Measurements from ENCODE around the gene FBH1. TPM values are rescaled to one million over a fixed set of nuclear protein-coding genes. Genes with fewer than 3 reads are reported as not detected.
"Not testable (repeated sequence)": the region's sequence is repeated elsewhere in the genome, so short reads cannot be mapped to it uniquely, and the experiment has no call there.

The FBH1 gene
- total RNA-seq, 1 experiment from 2014 or later: 61.9 TPM

DNA sequence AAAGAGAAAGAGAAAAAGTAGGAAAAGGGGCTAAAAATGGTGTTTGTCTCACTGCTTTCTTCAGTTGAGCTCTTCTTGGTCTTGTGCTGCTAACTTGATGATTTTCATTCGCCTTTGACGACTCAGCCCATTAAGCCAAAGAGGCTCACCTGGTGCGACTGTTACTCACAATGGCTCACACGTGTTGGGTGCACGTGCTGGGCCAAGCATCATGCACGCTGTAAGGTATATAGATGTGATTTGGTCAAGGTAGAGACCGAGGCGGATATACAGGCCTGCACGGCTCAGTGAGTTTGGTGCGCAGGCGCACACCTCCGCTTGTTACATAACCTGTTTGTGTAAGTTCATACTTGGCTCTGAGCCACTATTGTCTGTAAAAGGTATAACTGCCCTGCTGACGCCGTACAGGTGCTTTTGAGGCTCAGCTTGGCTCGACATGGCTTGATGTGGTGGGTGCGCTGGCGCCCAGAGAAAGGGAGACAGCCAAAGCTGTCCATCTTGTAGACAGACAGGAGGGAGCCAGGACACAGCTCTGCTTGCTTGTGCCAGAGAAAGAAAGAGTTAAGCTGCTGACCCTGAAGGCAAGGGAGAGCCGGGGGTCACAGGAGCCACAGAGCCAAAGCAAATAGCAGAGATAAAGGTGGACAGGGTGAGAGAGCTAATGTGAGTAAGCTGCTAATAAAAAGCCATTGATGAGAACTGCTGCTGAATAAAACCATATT lies 33.9 kb upstream of the FBH1 start:
- H4K20me1 ChIP-seq (ENCODE audit: insufficient read depth, low read depth, low read length): no peaks in the 10 kb centered on the region
- no peak overlapping the region for H2AFZ ChIP-seq (ENCODE audit: low read length)
- H3K36me3 ChIP-seq (ENCODE audit: insufficient read depth, low read length): no peaks in the 10 kb centered on the region
- no peak for DNase-seq
- no peaks in the 10 kb centered on the region for H3K9me2 ChIP-seq (replicated peaks; ENCODE audit: insufficient read depth, low read length)
- no peak overlapping the region for H3K4me3 ChIP-seq (ENCODE audit: low read length)
- H3K79me2 ChIP-seq (ENCODE audit: low read length): no peaks in the 10 kb centered on the region
- no peaks in the 10 kb centered on the region for H3K9me3 ChIP-seq (ENCODE audit: low read length)
- no peaks in the 10 kb centered on the region for H3K27me3 ChIP-seq (ENCODE audit: low read length)
- H3K27ac ChIP-seq (ENCODE audit: low read length): no peak overlapping the region
- peaks cover 11% of the 10 kb centered on the region for H3K4me1 ChIP-seq (ENCODE audit: low read length)
- H3K9ac ChIP-seq (ENCODE audit: low read length): no peak overlapping the region
- H3K4me2 ChIP-seq (ENCODE audit: low read depth, low read length, poor library complexity, severe bottlenecking): no peak overlapping the region

DNA sequence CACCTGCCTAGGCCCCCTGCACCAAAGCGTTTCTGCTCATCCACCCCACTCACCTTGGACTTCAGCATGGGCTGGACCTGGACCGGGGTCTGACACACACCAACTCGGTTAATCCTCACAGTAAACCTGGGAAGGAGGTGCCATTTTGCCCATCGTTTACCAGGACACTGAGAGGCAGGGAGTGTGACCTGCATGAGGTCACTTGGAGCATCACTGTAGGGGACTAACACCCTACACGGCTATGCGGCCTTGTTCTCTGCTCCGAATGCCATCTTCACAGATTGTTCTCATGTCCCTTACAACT lies 33.4 kb upstream of the FBH1 start:
- no peaks in the 10 kb centered on the region for H3K9me3 ChIP-seq (ENCODE audit: low read length)
- H2AFZ ChIP-seq (ENCODE audit: low read length): no peak overlapping the region
- H3K79me2 ChIP-seq (ENCODE audit: low read length): no peaks in the 10 kb centered on the region
- no peaks in the 10 kb centered on the region for H3K27me3 ChIP-seq (ENCODE audit: low read length)
- no peak overlapping the region for H3K27ac ChIP-seq (ENCODE audit: low read length)
- no peak overlapping the region for H3K4me2 ChIP-seq (ENCODE audit: low read depth, low read length, poor library complexity, severe bottlenecking)
- H3K36me3 ChIP-seq (ENCODE audit: insufficient read depth, low read length): no peaks in the 10 kb centered on the region
- no peak overlapping the region for H3K4me3 ChIP-seq (ENCODE audit: low read length)
- peaks cover 11% of the 10 kb centered on the region for H3K4me1 ChIP-seq (ENCODE audit: low read length)
- no peaks in the 10 kb centered on the region for H3K9me2 ChIP-seq (replicated peaks; ENCODE audit: insufficient read depth, low read length)
- no peaks in the 10 kb centered on the region for H4K20me1 ChIP-seq (ENCODE audit: insufficient read depth, low read depth, low read length)
- DNase-seq: no peak
- no peak overlapping the region for H3K9ac ChIP-seq (ENCODE audit: low read length)

DNA sequence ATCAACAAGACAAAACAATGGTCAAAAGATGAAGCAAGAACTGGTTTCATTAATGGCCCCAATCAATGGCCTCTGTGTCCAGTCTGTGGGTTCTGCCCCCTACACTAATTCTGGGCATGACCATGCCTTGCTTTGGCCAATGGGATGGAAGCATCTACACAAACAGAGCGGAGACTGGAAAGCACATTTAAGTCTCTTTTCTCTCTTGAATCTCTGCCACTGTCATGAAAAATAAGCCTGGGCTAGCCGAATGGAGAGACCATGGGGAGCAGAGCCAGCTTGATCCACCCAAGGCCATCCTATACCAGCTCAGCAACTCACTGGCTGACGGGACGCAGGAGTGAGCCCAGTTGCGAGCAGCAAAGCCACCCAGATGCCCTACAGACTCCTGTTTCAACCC lies 31.2 kb upstream of the FBH1 start:
- H2AFZ ChIP-seq (ENCODE audit: low read length): no peak overlapping the region
- H3K4me2 ChIP-seq (ENCODE audit: low read depth, low read length, poor library complexity, severe bottlenecking): no peak overlapping the region
- no peaks in the 10 kb centered on the region for H3K9me2 ChIP-seq (replicated peaks; ENCODE audit: insufficient read depth, low read length)
- no peaks in the 10 kb centered on the region for H4K20me1 ChIP-seq (ENCODE audit: insufficient read depth, low read depth, low read length)
- H3K27ac ChIP-seq (ENCODE audit: low read length): no peak overlapping the region
- H3K9me3 ChIP-seq (ENCODE audit: low read length): no peaks in the 10 kb centered on the region
- H3K79me2 ChIP-seq (ENCODE audit: low read length): no peaks in the 10 kb centered on the region
- no peaks in the 10 kb centered on the region for H3K4me1 ChIP-seq (ENCODE audit: low read length)
- no peaks in the 10 kb centered on the region for H3K36me3 ChIP-seq (ENCODE audit: insufficient read depth, low read length)
- H3K4me3 ChIP-seq (ENCODE audit: low read length): no peak overlapping the region
- no peak overlapping the region for H3K9ac ChIP-seq (ENCODE audit: low read length)
- DNase-seq: no peak
- H3K27me3 ChIP-seq (ENCODE audit: low read length): no peaks in the 10 kb centered on the region

DNA sequence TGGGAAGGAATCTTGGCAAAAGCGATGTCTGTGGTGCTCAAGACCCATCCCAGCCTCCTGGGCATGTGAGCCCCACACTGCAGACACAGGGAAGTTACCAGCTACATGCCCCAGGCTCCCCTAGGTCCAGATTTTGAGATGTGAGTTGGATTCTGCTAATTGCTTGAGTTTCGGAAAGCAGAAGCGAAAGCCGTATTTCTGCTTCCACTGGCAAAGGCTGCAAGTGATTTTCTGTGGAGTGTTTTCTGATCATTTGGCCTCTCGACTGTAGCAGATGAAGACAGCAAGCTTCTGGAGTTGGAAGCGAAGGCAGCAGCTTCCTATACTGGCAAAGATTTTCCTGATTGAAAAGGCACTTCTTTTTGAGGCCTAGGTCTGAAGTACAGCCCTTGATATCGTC lies 30.0 kb upstream of the FBH1 start:
- Histone ChIP-seq H3K79me2 (ENCODE audit: low read length) (no peaks in the 10 kb centered on the region), H3K27ac (ENCODE audit: low read length) (no peak overlapping the region), H3K9ac (ENCODE audit: low read length) (no peak overlapping the region), H4K20me1 (ENCODE audit: insufficient read depth, low read depth, low read length) (no peaks in the 10 kb centered on the region), H3K9me2 (replicated peaks; ENCODE audit: insufficient read depth, low read length) (no peaks in the 10 kb centered on the region), H3K4me2 (ENCODE audit: low read depth, low read length, poor library complexity, severe bottlenecking) (no peak overlapping the region), H3K9me3 (ENCODE audit: low read length) (no peaks in the 10 kb centered on the region), H3K4me3 (ENCODE audit: low read length) (no peak overlapping the region), H3K4me1 (ENCODE audit: low read length) (no peaks in the 10 kb centered on the region), H3K27me3 (ENCODE audit: low read length) (no peaks in the 10 kb centered on the region), H2AFZ (ENCODE audit: low read length) (no peak overlapping the region), H3K36me3 (ENCODE audit: insufficient read depth, low read length) (no peaks in the 10 kb centered on the region)
- no peak for DNase-seq

DNA sequence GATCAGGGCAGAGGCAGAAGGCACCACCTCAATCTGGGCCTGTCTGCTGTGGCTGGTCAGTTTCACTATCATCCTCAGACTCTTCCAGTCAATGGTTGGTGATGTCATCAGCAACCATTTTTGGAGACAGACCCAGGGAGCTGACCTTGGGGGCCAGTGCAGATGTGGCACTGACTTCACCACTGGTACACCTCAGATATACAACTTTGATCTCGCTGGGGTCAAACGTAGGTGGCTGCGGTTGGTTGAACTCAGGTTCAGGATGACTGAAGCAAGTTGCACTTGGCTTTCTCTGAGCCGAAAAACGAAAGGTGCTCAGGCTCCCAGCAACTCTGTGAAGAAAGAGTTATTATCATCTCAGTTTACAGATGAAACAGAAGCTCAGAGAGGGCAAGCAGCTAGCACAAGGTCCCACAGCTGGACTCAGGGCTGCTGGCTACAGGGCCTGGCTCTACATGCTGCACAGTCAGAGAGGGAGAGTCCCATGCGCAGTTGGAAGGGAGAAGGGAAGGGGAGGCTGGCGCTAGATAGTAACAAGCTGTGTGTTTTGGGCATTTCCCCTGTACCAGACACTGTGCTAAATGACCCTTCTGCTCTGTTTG lies 27.6 kb upstream of the FBH1 start:
- H3K4me3 ChIP-seq (ENCODE audit: low read length): no peak overlapping the region
- H3K4me1 ChIP-seq (ENCODE audit: low read length): no peaks in the 10 kb centered on the region
- no peak for DNase-seq
- no peaks in the 10 kb centered on the region for H3K36me3 ChIP-seq (ENCODE audit: insufficient read depth, low read length)
- no peak overlapping the region for H3K4me2 ChIP-seq (ENCODE audit: low read depth, low read length, poor library complexity, severe bottlenecking)
- no peak overlapping the region for H3K27ac ChIP-seq (ENCODE audit: low read length)
- no peak overlapping the region for H2AFZ ChIP-seq (ENCODE audit: low read length)
- H4K20me1 ChIP-seq (ENCODE audit: insufficient read depth, low read depth, low read length): no peaks in the 10 kb centered on the region
- H3K79me2 ChIP-seq (ENCODE audit: low read length): no peaks in the 10 kb centered on the region
- H3K9me2 ChIP-seq (replicated peaks; ENCODE audit: insufficient read depth, low read length): no peaks in the 10 kb centered on the region
- H3K9me3 ChIP-seq (ENCODE audit: low read length): no peaks in the 10 kb centered on the region
- no peak overlapping the region for H3K9ac ChIP-seq (ENCODE audit: low read length)
- H3K27me3 ChIP-seq (ENCODE audit: low read length): no peaks in the 10 kb centered on the region

DNA sequence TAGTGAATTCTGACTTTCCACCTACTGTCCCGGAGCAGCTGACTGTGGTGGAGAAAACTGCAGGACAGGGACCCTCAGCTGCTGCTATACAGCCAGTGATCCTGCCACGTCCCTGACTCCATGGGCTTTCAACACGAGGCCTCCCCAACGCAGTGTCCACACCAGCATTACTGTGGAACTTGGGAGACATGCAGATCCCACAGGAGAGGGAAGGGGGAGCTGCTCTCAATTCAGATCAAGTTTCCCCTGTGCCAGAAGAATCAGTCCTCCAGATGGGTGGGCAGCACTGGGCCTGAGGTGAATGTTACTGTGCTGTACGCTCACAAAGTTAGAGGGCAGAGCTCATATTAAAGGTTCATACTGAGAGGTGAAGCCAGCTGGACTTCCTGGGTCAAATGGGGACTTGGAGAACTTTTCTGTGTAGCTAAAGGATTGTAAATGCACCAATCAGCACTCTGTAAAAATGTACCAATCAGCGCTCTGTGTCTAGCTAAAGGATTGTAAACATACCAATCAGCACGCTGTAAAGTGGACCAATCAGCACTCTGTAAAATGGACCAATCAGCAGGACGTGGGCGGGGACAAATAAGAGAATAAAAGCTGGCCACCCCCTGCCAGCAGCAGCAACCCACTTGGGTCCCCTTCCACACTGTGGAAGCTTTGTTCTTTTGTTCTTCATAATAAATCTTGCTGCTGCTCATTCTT lies 26.9 kb upstream of the FBH1 start:
- H4K20me1 ChIP-seq (ENCODE audit: insufficient read depth, low read depth, low read length); H3K27ac ChIP-seq (ENCODE audit: low read length); H3K4me3 ChIP-seq (ENCODE audit: low read length); H3K9ac ChIP-seq (ENCODE audit: low read length); H3K4me2 ChIP-seq (ENCODE audit: low read depth, low read length, poor library complexity, severe bottlenecking); DNase-seq; H3K27me3 ChIP-seq (ENCODE audit: low read length); H3K79me2 ChIP-seq (ENCODE audit: low read length); H3K9me3 ChIP-seq (ENCODE audit: low read length); H3K4me1 ChIP-seq (ENCODE audit: low read length); H3K36me3 ChIP-seq (ENCODE audit: insufficient read depth, low read length); H2AFZ ChIP-seq (ENCODE audit: low read length); H3K9me2 ChIP-seq (replicated peaks; ENCODE audit: insufficient read depth, low read length): not testable (repeated sequence)

DNA sequence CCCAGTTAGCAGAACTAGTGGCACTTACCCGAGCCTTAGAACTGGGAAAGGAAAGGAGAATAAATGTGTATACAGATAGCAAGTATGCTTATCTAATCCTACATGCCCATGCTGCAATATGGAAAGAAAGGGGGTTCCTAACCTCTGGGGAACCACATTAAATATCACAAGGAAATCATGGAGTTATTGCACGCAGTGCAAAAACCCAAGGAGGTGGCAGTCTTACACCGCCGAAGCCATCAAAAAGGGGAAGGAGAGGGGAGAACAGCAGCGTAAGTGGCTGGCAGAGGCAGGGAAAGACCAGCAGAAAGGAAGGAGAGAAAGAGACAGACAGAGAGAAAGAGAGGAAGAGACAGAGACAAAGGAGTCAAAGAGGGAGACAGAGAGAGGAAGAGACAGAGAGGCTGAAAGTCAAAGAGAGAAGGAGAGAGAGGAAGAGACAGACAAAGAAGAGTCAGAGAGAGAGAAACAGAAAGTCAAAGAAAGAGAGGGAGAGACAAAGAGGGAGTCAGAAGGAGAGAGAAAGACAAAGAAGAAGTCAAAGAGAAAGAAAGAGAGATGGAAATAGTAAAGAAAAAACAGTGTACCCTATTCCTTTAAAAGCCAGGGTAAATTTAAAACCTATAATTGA lies 23.5 kb upstream of the FBH1 start:
- H3K9ac ChIP-seq (ENCODE audit: low read length); H4K20me1 ChIP-seq (ENCODE audit: insufficient read depth, low read depth, low read length); H3K27me3 ChIP-seq (ENCODE audit: low read length); H3K4me2 ChIP-seq (ENCODE audit: low read depth, low read length, poor library complexity, severe bottlenecking); H3K9me2 ChIP-seq (replicated peaks; ENCODE audit: insufficient read depth, low read length); H2AFZ ChIP-seq (ENCODE audit: low read length); H3K4me1 ChIP-seq (ENCODE audit: low read length); DNase-seq; H3K27ac ChIP-seq (ENCODE audit: low read length); H3K79me2 ChIP-seq (ENCODE audit: low read length); H3K4me3 ChIP-seq (ENCODE audit: low read length); H3K9me3 ChIP-seq (ENCODE audit: low read length); H3K36me3 ChIP-seq (ENCODE audit: insufficient read depth, low read length): not testable (repeated sequence)

DNA sequence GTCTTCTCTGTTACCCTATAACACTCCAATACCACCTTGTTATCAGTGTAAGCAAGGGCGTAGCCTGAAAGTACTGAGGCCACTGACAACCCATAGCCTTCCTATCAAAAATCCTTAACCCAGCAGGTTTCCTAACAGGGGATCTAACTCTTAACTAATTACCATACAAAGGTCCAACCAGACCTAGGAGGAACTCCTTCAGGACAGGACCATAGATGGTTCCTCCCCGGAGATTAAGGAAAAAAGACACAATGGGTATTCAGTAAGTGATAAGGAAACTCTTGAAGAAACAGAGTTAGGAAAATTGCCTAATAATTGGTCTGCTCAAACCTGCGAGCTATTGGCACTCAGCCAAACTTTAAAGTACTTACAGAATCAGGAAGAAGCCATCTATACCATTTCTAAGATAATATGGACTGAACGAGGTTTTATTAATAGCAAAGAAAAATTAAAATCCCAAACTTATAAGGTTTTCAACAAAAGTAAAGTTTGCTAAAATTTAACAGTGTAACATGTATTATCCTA lies 22.9 kb upstream of the FBH1 start:
- not testable (repeated sequence) for H3K4me3 ChIP-seq (ENCODE audit: low read length); H3K9me3 ChIP-seq (ENCODE audit: low read length); H3K9me2 ChIP-seq (replicated peaks; ENCODE audit: insufficient read depth, low read length); H3K27me3 ChIP-seq (ENCODE audit: low read length); H2AFZ ChIP-seq (ENCODE audit: low read length); H3K36me3 ChIP-seq (ENCODE audit: insufficient read depth, low read length); H3K9ac ChIP-seq (ENCODE audit: low read length); DNase-seq; H3K4me2 ChIP-seq (ENCODE audit: low read depth, low read length, poor library complexity, severe bottlenecking); H3K27ac ChIP-seq (ENCODE audit: low read length); H3K4me1 ChIP-seq (ENCODE audit: low read length); H4K20me1 ChIP-seq (ENCODE audit: insufficient read depth, low read depth, low read length); H3K79me2 ChIP-seq (ENCODE audit: low read length)

Measured in Karpas-422 (cell line).